Erythroblast (primary cell): ENCODE results near the gene CIB2.

Source experiments
- DNase-seq, 2 experiments: peaks; one replicate each; lab custom pipeline; 2025; lab: John Stamatoyannopoulos, UW
- GATA1 ChIP-seq: IDR thresholded peaks from 2 replicates; pipeline ENCODE4 v1.6.1; 2011; ENCODE audit warnings: low read depth, mild to moderate bottlenecking, control low read depth, low read length, moderate library complexity
- POLR2A ChIP-seq: IDR thresholded peaks from 2 replicates; pipeline ENCODE4 v1.6.1; 2011; ENCODE audit warnings: mild to moderate bottlenecking, low read length

The CIB2 gene

GRCh38 chr15:78092261-78093041 lies 38.8 kb downstream of the CIB2 start, which contains the start of gene SH2D7:
SH2D7 (plus strand) TSS chr15:78092561; CDS start chr15:78092585, 24 bp downstream.
- no peak for TF ChIP-seq POLR2A
- no peak for TF ChIP-seq GATA1
- DNase-seq: no peak

- TF ChIP-seq POLR2A: no peak
- TF ChIP-seq GATA1: no peak
- DNase-seq: no peak
Measured at GRCh38 chr15:78090422-78091063, 40.7 kb downstream of the CIB2 start.

GRCh38 chr15:78088773-78089080 lies 42.5 kb downstream of the CIB2 start:
- TF ChIP-seq POLR2A: no peak
- no peak for TF ChIP-seq GATA1
- no peak for DNase-seq

GRCh38 chr15:78087951-78088772 lies 43.1 kb downstream of the CIB2 start:
- TF ChIP-seq GATA1: no peak
- TF ChIP-seq POLR2A: no peak

GRCh38 chr15:78085928-78086327 lies 45.3 kb downstream of the CIB2 start:
- DNase-seq: no peak
- TF ChIP-seq GATA1 (no peak), POLR2A (no peak)

More at GRCh38 chr15:78087951-78088772, 43.1 kb downstream of the CIB2 start:
- DNase-seq: no peak

GRCh38 chr15:78084449-78084750 lies 46.8 kb downstream of the CIB2 start:
- TF ChIP-seq GATA1 (no peak), POLR2A (no peak)
- DNase-seq: no peak

GRCh38 chr15:78083687-78084448 lies 47.4 kb downstream of the CIB2 start:
- DNase-seq: no peak
- TF ChIP-seq GATA1 (no peak), POLR2A (no peak)

- no peak for DNase-seq
- TF ChIP-seq GATA1 (no peak), POLR2A (no peak)
Measured at GRCh38 chr15:78083186-78083585, 48.1 kb downstream of the CIB2 start.

GRCh38 chr15:78082743-78083110 lies 48.5 kb downstream of the CIB2 start:
- TF ChIP-seq POLR2A (no peak), GATA1 (no peak)
- DNase-seq: no peak

- TF ChIP-seq POLR2A: no peak
- no peak for TF ChIP-seq GATA1
- no peak for DNase-seq
Measured at GRCh38 chr15:78082106-78082742, 49.0 kb downstream of the CIB2 start.

- no peak for DNase-seq
- TF ChIP-seq GATA1: no peak
- TF ChIP-seq POLR2A: no peak
Measured at GRCh38 chr15:78080088-78080460, 51.2 kb downstream of the CIB2 start.

GRCh38 chr15:78079298-78080087 lies 51.8 kb downstream of the CIB2 start:
- DNase-seq: no peak
- TF ChIP-seq POLR2A: no peak
- no peak for TF ChIP-seq GATA1
